ENCODE measurements around the gene UBE2V1. TPM values are rescaled to one million over a fixed set of nuclear protein-coding genes. Genes with fewer than 3 reads are reported as not detected.

UBE2V1 gene
- total RNA-seq, 3 donors from 2014 or later = 90.1 to 94.4 (median 94.1) TPM

- no peak for TF ChIP-seq CTCF (IDR thresholded peaks at IDR 0.05)
- Histone ChIP-seq H3K9me3 (no peaks in the 10 kb centered on the region), H3K4me3 (no peak overlapping the region), H3K36me3 (ENCODE audit: low read depth) (peaks cover 4% of the 10 kb centered on the region), H3K4me1 (ENCODE audit: low read depth) (no peaks in the 10 kb centered on the region)
- intact Hi-C loops (cut with DNase I, micrococcal nuclease) = no loop called here
- DNase-seq (no peak), ATAC-seq (no peak)
These were observed 20.1 kb upstream of the UBE2V1 start for GRCh38 chr20:50133041-50133440.

GRCh38 chr20:50130995-50131394 lies 18.0 kb upstream of the UBE2V1 start:
- ATAC-seq = no peak

GRCh38 chr20:50130356-50130723 lies 17.4 kb upstream of the UBE2V1 start:
- no peak for TF ChIP-seq CTCF (IDR thresholded peaks at IDR 0.05)
- Histone ChIP-seq H3K36me3 (ENCODE audit: low read depth) (peaks cover 4% of the 10 kb centered on the region), H3K4me3 (no peak overlapping the region), H3K4me1 (ENCODE audit: low read depth) (peaks cover 5% of the 10 kb centered on the region), H3K9me3 (no peaks in the 10 kb centered on the region)
- DNase-seq (no peak), ATAC-seq (no peak)
- intact Hi-C loops (cut with DNase I, micrococcal nuclease) = no loop called here

More at GRCh38 chr20:50130995-50131394, 18.0 kb upstream of the UBE2V1 start:
- Histone ChIP-seq H3K4me3 (no peak overlapping the region), H3K9me3 (no peaks in the 10 kb centered on the region), H3K36me3 (ENCODE audit: low read depth) (peaks cover 4% of the 10 kb centered on the region), H3K4me1 (ENCODE audit: low read depth) (peaks cover 5% of the 10 kb centered on the region)
- no peak for TF ChIP-seq CTCF (IDR thresholded peaks at IDR 0.05)
- intact Hi-C loops (cut with DNase I, micrococcal nuclease) = no loop called here
- no peak for DNase-seq

GRCh38 chr20:50129662-50130355 lies 16.9 kb upstream of the UBE2V1 start:
- no peak overlapping the region for H3K4me3 ChIP-seq
- intact Hi-C loops (cut with DNase I, micrococcal nuclease) = no loop called here
- peaks cover 5% of the 10 kb centered on the region for H3K4me1 ChIP-seq (ENCODE audit: low read depth)
- DNase-seq = no peak
- no peak for ATAC-seq
- no peak for TF ChIP-seq CTCF (IDR thresholded peaks at IDR 0.05)
- H3K36me3 ChIP-seq (ENCODE audit: low read depth) = peaks cover 4% of the 10 kb centered on the region
- H3K9me3 ChIP-seq = no peaks in the 10 kb centered on the region

GRCh38 chr20:50128520-50128905 lies 15.6 kb upstream of the UBE2V1 start:
- Histone ChIP-seq H3K4me1 (ENCODE audit: low read depth) (peaks cover 5% of the 10 kb centered on the region), H3K4me3 (no peak overlapping the region), H3K9me3 (no peaks in the 10 kb centered on the region), H3K36me3 (ENCODE audit: low read depth) (peaks cover 4% of the 10 kb centered on the region)
- no peak for ATAC-seq
- intact Hi-C loops (cut with DNase I, micrococcal nuclease) = no loop called here
- no peak for TF ChIP-seq CTCF (IDR thresholded peaks at IDR 0.05)
- DNase-seq = no peak

All from mucosa of descending colon (tissue), 3 donors.